Activated naive CD8-positive, alpha-beta T cell (primary cell): Measurements from ENCODE around the gene DOC2B.
"Not testable (repeated sequence)": the region's sequence is repeated elsewhere in the genome, so short reads cannot be mapped to it uniquely, and the experiment has no call there.

Experiments
- H3K27ac Mint-ChIP-seq: one replicate; pipeline ENCODE4 v1.8.0; 2021; ENCODE audit warnings: mixed read lengths
- H3K27me3 Mint-ChIP-seq: one replicate; pipeline ENCODE4 v1.8.0; 2021; ENCODE audit warnings: mixed read lengths
- H3K36me3 Mint-ChIP-seq: one replicate; pipeline ENCODE4 v1.8.0; 2021; ENCODE audit warnings: mixed read lengths
- H3K4me1 Mint-ChIP-seq: one replicate; pipeline ENCODE4 v1.8.0; 2021; ENCODE audit warnings: low read depth, mixed read lengths
- H3K4me3 Mint-ChIP-seq: one replicate; pipeline ENCODE4 v1.8.0; 2021; ENCODE audit warnings: mild to moderate bottlenecking, mixed read lengths
- H3K9me3 Mint-ChIP-seq: one replicate; pipeline ENCODE4 v1.8.0; 2021; ENCODE audit warnings: low read depth, mixed read lengths

The DOC2B gene

DNA sequence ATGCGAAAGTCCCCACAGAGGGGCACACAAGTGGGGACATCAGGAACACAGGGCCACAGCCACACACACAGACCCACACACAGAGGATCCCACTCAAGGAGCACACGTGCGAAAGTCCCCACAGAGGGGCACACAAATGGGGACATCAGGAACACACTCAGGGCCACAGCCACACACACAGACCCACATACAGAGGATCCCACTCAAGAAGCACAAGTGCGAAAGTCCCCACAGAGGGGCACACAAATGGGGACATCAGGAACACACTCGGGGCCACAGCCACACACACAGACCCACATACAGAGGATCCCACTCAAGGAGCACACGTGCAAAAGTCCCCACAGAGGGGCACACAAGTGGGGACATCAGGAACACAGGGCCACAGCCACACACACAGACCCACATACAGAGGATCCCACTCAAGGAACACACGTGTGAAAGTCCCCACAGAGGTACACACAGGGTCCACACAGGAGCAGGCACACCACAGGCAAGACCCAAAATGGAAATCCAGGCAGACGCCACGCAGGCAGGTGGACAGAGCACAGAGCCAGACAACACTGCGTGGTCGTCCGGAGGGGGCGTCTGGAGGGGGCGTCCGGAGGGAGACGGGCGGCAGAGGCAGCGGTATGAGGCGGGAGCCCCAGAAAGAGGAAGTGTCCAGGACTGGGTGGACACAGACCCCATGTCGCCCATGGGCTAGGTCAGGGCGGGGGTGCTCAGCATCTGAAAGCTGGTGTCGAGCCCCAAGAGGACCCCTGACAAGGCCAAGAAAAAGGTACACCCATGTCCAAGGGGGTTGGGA is 41.8 kb downstream of the DOC2B start:
- not testable (repeated sequence) for H3K36me3 Mint-ChIP-seq, H3K9me3 Mint-ChIP-seq, H3K27ac Mint-ChIP-seq, H3K4me1 Mint-ChIP-seq, H3K27me3 Mint-ChIP-seq, H3K4me3 Mint-ChIP-seq

DNA sequence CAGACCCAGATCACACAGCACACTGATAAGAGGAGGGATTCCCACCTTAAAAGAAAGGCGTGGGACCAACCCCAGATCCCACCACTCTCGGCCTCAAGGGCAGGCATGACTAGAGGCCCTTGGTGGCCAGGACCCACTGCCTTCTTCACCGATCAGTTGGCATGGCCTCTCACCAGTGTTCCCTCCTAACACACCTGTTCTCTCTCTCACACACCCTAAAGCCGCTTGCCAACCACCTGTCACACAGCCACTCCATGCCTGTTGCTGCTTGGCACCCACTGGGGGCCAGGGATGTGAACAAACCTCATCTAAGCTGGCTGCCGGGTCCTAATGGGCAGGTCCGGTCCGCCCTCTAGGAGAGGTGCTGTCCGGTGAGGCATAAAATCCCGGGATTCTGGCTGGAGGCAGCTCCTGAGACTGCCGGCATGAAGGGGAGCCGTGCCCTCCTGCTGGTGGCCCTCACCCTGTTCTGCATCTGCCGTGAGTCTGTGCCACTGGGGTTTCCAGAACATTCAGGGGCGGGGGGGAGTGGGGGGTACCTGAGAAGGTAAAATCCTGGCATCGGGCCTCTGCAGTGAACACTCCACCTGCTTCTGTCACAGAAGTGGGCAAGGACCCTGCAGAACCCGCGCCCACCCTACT is 44.2 kb downstream of the DOC2B start, which contains the start of gene SCGB1C2:
Gene SCGB1C2 (plus strand): TSS at position 404 of the 642 bp plus-strand sequence. CDS start 22 bp downstream, at position 426.
- not testable (repeated sequence) for H3K9me3 Mint-ChIP-seq, H3K4me1 Mint-ChIP-seq, H3K4me3 Mint-ChIP-seq, H3K27me3 Mint-ChIP-seq, H3K36me3 Mint-ChIP-seq, H3K27ac Mint-ChIP-seq

DNA sequence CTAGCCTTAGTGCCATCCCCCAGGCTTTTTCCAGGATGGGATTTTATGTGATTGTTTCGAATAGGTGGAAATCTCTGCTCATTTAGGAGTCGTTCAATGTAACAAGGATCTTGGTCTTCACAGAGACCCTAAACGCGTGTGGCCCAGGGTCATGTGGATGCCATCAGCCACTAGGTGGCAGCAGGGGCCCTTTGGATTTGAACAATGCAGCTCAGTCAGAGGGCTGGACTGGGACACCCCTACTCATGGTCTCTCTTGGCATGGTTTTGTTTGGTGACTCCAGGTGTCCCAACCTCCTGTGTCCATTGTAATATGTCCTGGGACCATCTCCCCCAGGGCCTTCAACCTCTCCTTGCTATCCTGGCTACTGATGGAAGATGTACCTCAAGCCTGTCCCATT is 44.9 kb downstream of the DOC2B start:
- H3K36me3 Mint-ChIP-seq, H3K27me3 Mint-ChIP-seq, H3K4me1 Mint-ChIP-seq, H3K9me3 Mint-ChIP-seq, H3K4me3 Mint-ChIP-seq, H3K27ac Mint-ChIP-seq: not testable (repeated sequence)

DNA sequence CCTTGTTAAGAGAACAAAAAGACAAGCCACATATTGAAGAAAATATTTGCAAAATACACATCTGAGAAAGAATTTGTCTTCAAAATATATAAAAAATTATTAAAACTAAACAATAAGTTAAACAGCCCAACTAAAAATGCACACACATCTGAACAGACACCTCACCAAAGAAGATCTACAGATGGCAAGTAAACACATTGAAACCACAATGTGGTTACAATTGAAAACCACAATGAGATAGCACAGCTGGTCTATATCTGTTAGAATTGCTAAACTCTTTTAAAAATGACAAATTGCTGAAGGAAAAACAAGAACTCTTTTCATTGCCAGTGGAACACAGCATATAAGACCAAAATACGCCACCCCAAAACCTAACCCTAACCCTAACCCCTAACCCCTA is 45.6 kb downstream of the DOC2B start:
- not testable (repeated sequence) for H3K9me3 Mint-ChIP-seq, H3K27me3 Mint-ChIP-seq, H3K4me1 Mint-ChIP-seq, H3K27ac Mint-ChIP-seq, H3K36me3 Mint-ChIP-seq, H3K4me3 Mint-ChIP-seq

DNA sequence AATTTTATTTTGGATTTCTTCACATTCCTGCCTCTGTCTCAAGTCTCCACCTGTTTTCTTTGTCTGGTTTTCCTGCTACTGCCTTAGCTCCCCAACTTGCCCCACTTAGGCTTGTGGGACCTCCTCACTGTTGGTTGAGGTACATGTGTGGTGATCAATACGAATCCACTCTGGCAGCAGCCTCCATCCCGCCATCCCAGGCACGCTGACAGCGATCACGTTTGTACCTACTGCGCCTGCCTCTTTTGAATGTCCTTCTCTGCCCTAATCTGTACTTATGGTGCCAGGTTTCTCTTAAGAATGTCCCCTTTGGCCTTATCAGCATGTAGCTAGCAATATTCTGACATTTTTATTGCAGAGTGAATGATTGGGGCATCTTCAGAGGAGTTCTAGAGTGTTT is 46.4 kb downstream of the DOC2B start:
- not testable (repeated sequence) for H3K27me3 Mint-ChIP-seq, H3K9me3 Mint-ChIP-seq, H3K4me3 Mint-ChIP-seq, H3K27ac Mint-ChIP-seq, H3K4me1 Mint-ChIP-seq, H3K36me3 Mint-ChIP-seq

DNA sequence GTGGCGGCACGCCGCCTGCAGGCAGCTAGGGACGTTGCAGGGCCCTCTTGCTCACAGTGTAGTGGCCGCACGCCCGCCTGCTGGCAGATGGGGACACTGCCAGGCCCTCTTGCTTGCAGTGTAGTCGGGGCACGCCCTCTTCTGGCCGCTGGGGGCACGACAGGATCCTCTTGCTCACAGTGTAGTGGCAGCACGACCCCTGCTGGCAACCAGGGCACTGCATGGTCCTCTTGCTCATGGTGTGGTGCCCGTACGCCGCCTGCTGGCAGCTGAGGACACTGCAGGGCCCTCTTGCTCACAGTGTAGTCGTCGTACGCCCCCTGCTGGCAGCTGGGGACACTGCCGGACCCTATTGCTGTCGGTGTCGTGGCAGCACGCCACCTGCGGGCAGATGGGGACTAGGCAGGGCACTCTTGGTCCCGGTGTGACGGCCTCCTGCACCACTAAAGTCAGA is 47.1 kb downstream of the DOC2B start:
- not testable (repeated sequence) for H3K9me3 Mint-ChIP-seq, H3K27me3 Mint-ChIP-seq

DNA sequence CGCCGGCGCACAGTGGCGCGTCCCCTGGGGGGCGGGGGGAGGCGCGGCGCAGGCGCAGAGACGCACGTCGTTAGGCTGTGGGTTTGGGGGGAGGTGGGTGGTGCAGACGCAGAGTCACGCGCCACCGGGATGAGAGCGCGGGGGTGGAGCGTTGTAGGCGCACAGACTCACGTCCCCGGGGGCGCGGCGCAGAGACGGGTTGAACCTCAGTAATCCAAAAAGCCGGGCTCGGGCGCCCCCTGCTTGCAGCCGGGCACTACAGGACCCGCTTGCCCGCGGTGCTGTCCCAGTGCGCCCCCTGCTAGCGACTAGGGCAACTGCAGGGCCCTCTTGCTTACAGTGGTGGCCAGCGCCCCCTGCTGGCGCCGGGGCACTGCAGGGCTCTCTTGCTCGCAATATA is 47.5 kb downstream of the DOC2B start:
- H3K27ac Mint-ChIP-seq, H3K27me3 Mint-ChIP-seq, H3K36me3 Mint-ChIP-seq, H3K4me1 Mint-ChIP-seq, H3K4me3 Mint-ChIP-seq, H3K9me3 Mint-ChIP-seq: not testable (repeated sequence)

More for the DNA sequence above, 47.1 kb downstream of the DOC2B start:
- not testable (repeated sequence) for H3K27ac Mint-ChIP-seq, H3K36me3 Mint-ChIP-seq, H3K4me1 Mint-ChIP-seq, H3K4me3 Mint-ChIP-seq

DNA sequence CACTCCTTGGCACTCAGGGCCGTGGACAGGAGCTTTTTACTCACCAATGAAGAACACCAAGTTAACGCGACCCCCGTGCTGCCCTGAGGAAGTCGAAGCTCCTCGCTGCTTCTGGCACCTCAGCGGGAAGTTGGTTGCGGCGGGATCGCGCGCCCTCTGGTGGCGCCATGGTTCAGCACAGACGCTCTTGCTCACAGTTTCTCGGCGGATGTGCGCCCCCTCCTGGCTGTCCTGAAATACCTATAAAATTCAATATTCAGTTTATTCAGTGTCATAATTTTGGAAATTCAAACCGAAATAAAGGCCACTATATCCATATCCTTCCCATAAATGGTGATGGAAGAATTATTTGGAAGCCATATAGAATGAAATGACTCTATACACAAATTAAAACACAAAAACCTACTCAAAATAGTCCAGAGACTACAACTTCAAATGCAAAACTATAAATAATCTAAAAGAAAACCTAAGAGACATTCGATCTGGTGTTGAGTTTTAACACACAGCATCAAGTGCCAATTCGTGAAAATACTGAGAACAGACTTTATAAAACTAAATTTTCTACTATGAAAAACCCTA is 63.0 kb downstream of the DOC2B start:
- H3K27ac Mint-ChIP-seq, H3K4me3 Mint-ChIP-seq, H3K27me3 Mint-ChIP-seq, H3K9me3 Mint-ChIP-seq, H3K4me1 Mint-ChIP-seq, H3K36me3 Mint-ChIP-seq: not testable (repeated sequence)

DNA sequence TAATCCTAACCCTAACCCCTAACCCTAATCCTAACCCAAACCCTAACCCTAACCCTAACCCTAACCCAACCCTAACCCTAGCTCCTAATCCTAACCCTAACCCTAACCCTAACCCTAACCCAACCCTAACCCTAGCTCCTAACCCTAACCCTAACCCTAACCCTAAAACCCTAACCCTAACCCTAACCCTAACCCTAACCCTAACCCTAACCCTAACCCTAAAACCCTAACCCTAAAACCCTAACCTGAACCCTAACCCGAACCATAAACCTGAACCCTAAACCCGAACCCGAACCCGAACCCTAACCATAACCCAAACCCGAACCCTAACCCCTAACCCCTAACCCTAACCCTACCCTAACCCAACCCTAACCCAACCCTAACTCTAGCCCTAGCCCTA is 68.3 kb downstream of the DOC2B start:
- H3K27ac Mint-ChIP-seq, H3K36me3 Mint-ChIP-seq, H3K9me3 Mint-ChIP-seq, H3K4me3 Mint-ChIP-seq, H3K27me3 Mint-ChIP-seq, H3K4me1 Mint-ChIP-seq: not testable (repeated sequence)
